NOMO-1 (cell line): ENCODE data around the gene HOXC11.

Experiments used
- DNase-seq, 2 experiments: peaks; one replicate each; lab custom pipeline; 2025; ENCODE audit not compliant: unreplicated experiment in 2 of 2; lab: John Stamatoyannopoulos, UW

Gene HOXC11

DNA sequence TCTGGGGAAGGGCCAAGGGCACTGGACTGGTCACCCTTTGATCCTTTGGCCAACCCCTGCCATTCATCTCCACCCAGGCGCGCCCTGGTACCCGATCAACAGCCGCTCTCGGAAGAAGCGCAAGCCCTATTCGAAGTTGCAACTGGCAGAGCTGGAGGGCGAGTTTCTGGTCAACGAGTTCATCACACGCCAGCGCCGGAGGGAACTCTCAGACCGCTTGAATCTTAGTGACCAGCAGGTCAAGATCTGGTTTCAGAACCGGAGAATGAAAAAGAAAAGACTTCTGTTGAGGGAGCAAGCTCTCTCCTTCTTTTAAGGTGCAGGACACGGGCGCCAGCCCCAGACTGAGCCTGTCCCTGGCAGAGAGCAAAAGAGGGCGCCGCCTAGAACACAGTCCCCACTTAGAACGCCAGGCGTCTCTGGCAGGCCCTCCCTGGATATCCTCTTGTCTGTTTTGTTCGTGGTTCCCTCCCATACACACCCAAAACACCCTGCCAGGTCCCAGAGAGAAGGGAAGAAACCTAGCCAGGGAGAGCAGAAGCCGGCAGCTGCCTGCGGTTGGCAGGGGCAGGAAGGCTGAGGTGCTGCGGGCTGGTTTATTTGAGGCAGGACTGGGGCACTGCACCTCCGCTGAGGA is 16.6 kb upstream of the HOXC11 start:
- DNase-seq, result no peak

DNA sequence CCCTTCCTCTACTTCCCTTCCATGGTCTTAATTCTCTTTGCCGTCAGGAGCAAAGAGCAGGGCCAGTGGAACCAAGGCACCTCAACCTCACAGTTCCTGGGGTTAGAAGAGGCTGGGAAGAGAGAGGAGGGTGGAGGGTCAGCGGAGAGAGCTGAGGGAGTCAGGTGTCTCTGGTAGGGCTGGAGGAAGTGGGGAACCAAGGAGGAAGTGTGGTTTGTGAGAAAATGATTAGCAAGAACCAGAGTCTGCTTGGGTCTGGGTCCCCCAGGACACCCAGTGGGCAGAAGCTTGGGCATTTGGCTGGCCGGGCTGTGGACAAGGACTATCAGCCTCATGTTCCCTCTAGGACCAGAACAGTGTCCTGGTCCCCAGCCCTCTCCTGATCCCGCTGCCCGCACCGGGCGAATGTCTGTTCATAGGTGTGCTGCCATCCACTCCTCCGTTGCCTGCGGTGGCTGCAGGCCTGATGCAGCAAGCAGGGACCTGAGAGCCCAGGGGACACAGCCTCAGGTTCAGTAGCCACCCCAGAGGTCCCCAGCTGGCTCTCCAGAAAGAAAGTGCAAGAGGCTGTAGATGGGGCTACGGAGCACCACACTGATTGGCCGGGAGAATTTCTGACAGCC is 15.9 kb upstream of the HOXC11 start:
- DNase-seq, result no peak

DNA sequence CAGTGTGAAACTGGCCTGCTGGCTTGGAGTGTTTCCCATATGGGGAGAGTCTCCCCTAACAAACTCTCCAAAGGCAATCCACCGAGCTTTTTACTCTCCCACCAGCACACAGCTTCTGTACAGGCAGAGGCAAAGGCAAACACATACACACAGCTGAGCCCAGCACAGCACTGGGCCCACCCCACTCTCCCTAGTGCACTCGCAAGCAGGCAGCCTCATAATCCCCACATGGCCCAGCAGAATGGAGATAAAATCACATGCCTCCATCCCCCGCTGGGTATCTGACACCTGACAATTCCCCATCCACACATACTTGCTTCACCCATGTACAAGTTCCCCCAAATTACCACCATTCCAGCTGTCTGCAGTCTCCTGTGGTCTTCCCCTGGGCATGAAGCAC is 14.8 kb upstream of the HOXC11 start:
- no peak for DNase-seq

DNA sequence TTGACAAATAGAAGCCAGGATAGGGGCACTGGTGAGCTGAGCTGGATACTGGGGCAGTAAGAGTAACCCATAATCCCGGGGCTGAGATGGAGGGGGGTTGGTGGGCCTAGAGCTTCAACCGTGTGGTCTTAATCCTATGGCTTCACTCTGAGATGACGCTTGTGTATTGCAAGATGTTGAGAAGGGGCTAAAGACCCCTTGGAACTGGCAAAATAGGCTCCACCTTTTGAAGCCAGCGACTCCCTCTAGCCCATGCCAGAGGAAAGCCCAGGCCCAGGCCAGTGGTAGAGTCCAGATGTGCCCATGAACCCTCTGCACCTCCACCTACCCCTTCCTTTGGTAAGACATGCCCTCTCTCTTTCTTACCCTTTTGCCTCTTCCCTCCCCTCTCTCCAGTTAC is 13.6 kb upstream of the HOXC11 start:
- no peak for DNase-seq

DNA sequence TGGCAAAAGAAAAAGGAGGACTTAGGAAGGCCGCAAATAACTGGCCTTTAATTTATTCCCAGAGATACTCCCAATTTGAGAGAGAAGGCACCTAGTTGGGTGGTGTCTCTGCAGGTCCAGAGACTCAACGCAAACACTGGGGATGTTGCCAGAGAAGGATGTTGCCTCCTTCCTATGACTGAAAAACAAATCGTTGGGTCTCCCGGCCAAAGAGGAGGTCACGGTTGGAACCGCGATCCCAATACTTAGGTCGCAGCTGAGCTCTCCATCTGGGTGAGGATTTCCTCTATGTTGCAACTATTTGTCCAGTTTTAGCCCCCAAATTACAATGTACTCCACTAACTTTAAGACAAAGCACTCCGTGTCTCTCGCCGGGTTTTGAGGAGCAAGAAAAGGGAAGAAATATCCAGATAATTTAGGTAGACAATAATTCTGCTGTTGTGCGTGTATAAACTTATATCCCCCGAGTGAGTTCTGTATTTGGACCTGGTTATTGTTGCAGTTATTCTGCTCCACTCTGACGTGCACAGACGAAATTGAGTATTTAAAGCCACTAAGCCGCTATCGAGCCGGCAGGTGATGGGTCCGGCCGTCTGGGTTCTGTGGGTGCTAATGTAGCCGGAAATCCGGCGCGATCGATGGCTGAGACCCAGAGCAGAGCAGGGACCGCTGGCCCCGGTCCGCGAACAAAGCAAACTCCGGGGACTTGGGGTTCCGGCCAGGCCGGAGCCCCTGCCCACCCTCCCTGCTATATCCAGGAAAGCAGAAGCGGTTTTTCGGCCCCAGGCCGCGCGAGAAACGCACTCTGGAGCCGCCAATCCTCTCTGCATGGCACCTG is 12.5 kb upstream of the HOXC11 start:
- no peak for DNase-seq

GRCh38 chr12:53961025-53961761 is 11.7 kb upstream of the HOXC11 start:
- DNase-seq, result no peak

- DNase-seq, result no peak
Observed at GRCh38 chr12:53963005-53963404, 9.9 kb upstream of the HOXC11 start.

DNA sequence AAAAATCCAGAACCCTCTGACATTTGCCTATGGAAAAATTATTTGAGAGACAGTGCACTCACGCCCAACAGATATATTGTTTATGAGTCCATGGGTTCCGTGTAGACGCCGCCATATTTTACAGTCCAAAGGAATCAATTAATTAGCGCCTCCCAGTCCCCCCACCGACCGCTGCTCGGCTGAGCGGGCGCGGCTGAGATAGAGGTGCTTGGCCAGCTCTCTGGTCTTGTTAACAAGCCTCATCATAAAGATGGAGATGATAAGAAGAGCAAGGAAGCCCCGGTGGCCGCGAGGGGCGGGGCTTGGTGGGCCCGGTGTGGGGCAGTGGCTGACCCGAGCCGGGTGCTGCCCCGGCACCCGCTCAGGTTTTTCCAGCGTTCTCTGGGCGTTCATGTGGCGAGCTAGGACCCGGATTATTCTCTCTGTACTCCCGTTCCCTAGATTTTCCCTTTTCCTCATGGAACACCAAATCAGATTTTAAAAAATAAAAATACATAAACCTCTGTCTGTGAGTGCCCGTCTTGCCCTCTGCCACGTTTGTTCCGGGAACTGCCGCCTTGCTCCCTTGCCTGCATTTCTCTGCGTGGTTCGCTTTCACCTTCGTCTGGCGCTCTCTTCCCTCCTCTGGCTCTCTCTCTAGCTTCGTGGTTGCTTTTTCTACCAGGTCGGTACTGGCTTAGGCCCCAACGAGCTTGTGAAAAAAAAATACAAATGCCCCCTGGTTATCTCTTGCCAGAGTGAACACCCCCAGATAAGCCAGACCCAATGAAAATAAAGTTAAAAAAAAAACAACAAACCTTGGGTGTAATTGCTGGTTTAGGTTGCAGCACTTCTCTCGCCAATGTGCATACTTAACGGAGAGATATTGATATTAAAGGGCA is 9.3 kb upstream of the HOXC11 start:
- no peak for DNase-seq

DNA sequence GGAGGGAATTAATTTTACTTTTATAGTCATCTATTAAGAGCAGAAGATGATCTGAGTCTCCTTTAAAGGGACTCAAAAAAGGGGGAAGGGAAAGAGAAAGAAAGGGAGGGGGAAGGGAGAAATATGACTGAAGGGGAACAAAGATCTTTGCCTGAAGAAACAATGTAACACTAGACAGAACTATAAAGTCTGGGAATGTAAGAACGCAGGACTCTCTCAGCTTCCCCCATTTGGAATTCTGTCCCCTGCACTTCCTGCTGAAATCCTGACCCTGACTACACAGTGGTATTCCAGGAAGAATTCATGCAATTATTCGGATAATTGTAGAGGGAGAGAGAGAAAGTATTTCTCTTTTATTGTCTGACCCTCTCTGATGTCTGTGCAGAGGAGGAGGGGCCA is 8.6 kb upstream of the HOXC11 start:
- DNase-seq, result peak in 1 of 2 experiments; percentile 18

DNA sequence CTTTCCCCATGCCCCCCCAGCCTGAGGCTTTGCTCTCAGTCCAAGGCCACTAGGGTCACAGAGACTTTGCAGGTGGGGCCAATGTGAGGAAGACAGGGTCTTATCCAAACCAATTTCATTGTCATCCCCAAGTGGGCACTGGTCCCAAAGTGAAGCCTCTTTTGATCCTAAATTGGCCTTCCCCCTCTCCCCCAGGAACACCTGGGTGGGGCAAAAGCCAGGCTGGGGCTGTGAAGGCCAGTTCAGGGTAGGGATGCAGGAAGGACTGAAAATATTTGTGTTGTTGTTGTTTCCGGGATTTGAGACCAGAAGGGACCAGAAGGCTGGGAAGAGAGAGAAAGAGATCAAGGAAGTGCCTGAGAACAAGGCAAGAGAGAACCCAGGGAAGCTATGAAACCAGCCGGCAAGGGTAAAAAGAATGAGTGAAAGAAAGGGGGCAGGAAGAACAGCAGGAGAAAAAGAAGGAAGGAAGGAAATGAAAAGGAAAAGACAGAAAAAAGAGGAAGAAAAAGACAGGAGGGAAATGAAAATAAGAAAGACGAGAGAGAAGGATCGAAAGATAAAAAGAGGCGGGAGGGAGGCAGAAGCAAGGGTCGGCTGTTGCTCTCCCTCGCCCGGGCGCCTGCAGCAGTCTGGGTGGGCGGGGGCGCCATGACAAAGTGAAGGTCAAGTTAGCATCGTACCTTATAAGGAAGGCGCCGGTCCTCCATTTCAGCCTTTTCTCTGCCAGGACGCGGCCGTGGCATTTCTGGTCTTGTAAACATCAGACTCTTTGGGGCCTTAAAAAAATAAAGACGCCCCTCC is 7.4 kb upstream of the HOXC11 start:
- DNase-seq, result no peak

DNA sequence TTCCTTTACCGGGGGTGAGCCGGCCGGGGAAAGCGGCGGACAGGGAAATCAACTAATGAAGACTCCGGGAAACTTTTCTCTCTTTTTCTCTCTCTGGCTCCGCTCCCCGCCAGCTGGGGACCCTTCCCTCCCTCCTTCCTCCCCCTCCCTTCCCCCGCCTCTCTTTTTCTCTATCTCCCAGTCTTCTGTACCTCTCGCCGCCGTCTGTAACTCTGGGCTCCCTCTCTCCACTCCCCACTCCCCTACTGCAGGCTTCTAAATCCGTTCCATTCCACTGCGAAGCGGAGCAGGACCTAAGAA is 6.9 kb upstream of the HOXC11 start:
- no peak for DNase-seq

DNA sequence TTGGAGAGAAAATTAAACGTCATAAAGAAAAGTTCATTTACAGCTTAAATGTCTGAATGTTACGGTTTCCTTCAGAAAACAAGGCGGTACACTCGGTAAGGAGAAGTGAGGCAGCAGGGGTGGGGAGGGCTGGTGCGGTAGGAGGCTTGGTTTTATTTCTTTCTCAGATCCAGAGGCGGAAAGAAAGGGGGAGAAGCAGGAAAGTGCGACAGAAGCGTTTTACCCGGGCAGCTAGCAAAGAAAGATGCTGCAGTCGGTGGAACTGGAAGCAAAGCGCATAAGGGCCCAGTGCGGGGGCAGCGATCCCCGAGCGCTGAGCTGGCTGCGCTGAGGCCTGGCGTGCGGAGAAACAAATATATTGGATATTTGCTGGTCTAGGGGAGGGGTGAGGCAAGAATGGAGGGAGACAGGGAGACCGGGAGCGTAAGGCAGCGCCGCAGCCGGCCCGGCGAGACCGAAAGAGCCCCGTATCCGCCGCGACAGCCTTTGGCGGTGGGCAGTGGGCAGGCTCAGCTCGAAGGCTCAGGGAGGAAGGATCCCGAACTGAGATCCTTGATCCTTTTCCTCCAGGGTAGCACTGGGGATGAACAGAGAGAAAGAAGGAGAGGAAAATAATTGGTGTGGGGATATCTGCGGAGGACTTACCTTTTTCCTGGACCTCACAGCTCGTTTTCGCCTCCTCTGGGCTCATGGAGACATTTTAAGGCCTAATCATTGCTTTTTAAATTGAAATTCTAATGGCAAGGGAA is 6.4 kb upstream of the HOXC11 start:
- no peak for DNase-seq

DNA sequence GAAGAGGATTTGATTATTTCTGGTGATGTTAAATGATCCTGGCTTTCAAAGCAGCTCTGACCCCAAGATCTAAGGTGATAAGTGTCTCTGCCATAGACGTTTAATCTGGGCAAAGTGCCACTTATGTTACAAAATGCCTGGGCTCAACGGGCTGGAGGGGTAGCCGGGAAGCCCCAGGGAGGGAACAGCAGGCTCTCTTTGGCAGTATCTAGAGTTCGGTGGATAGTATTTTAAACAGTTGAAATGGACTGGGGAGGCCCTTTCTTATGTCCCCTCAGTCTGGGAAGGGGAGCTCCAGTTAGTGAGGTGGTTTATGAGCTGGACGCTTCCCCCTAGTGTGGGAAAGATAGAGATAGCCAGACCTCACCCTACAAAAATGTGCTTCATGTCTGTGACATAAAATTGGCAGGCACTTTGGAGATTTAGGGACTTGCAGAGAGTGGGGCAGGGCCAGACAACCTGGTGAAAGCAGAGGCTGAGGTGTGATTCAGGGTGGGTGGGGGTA is 5.5 kb upstream of the HOXC11 start:
- no peak for DNase-seq

GRCh38 chr12:53968214-53969127 is 4.5 kb upstream of the HOXC11 start:
- no peak for DNase-seq

- no peak for DNase-seq
Observed at GRCh38 chr12:53969588-53970259, 3.2 kb upstream of the HOXC11 start.

- DNase-seq, result no peak
Observed at GRCh38 chr12:53970451-53970850, 2.5 kb upstream of the HOXC11 start.

GRCh38 chr12:53971129-53971528 is 1.8 kb upstream of the HOXC11 start:
- no peak for DNase-seq
